ENCODE data around the gene CUX1.
A peak's percentile ranks its signal among the peaks of the same experiment; 100 is the strongest.

Gene CUX1

DNA sequence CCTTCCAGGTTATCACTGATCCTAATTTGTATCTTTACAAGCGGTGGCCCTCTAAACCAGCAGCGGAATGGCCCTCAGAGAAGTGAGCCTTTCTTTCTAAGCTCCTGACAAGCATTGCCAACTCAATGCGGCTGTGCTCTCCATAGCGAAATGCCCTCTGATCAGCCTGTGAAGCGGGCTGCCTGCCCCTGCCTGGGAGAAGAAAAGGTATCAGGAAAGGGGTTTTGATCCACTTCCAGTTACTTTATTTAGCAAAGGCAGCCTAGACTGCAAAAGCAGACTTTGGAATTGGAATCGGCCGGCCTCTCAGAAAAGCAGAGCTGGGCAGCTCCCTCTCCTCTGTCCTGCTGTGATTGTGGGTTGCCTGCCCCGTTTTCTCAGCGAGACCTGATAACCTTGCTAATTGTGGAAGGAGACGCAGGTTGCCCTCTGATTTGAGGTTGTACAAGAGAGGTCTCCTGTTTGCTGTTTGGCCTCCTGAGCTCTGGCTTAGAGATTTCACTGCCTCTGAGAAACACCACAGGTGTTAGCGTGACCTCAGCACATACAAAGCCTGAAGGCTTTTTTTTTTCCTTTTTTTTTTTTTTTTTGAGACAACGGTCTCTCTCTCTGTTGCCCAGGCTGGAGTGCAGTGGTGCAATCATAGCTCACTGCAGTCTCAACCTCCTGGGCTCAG lies 415.3 kb downstream of the CUX1 start:
- DNase-seq: no peak

DNA sequence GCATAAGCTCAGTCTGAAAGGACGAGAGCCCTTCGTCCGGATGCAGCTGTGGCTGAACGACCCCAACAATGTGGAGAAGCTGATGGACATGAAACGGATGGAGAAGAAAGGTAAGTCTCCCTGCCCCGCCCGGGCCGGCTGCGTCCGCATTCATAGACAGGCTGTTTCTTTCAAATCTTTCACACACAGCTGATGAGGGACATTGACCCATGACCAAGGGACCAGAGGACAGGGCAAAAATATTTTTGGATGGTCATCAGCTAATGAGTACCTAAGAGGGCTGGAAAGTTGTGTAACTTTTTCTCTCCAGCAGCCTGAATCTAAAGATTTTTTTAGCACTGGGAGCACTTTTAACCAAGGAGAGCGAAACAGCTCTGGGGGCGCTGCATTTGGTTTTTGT lies 416.7 kb downstream of the CUX1 start:
- no peak for DNase-seq

DNA sequence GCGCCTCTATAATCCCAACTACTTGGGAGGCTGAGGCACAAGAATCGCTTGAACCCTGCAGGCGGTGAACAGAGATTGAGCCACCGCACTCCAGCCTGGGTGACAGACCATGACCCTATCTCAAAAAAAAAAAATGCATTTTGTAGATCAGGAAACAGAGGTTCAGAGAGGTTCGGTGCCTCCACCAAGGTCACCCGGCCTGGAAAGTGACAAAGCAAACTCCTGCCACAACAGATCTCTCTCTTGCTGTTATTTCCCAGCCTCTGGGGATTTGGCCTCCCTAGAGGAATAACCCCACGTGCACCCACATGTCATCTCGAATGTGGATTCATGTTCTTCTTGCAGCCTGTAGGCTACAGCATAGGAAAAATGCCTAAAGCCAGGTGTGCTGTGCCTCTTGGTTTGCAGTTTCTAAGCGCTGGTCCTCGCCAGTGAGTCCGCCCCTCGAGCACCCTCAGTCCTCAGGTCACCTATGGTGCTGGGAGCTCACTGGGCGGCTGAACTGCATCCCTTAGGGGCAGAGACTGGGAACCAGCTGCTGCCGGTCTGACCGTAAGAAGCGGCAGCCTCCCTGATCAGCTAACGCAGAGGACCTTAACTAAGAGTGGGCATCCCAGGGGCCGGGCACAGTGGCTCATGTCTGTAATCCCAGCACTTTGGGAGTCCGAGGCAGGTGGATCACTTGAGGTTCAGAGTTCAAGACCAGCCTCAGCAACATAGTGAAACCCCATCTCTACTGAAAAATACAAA lies 417.6 kb downstream of the CUX1 start:
- DNase-seq: no peak

DNA sequence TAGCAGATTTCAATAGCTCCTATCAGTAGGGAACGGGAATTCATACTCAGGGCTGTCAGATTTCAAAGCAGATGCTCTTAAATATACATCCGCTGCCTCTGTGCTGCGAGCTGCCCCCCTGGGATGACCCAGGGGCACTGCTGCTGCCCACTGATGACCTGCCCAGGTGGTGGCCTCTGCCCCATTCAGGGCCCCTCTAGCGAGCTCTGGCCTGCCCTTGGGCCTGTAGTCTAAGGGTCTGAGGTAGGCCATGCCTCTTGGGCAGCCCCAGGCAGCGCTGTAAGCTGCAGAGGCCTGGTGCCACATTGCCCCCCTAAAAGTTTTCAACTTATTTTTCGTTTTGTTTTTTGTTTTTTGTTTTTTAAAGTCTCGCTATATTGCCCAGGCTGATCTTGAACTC lies 418.7 kb downstream of the CUX1 start:
- no peak for DNase-seq

DNA sequence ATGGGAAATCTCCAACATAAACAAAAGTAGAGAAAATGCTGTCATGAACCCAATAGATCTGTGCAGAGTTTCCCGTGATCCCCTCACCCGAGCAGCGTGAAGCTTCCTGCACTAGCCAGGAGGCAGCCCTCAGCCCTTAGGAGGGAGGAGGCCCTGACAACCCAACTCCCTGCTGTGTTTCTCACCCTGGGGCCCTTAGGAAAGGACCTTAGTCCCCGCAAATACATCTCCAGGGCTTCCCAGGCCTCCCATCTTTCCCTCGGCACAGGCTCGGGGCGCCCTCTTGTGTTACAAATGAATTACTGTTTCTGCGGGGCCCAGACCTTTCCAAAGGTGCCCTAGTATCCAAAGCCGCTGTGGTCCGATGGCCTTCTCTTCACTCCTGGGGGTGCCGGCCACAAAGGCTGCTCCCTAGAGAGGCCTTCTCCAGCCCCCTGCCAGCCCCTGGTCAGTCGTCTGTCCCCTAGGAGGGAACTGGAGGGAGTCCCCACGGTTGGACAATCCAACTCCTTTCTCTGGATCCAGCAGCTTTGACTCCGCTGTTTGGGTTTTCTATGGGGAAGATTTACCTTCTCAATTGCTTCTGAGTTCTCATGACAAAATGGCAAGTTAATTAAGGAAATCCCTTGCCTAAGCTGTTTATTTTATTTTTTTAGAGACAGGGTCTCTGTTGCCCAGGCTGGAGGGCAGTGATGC lies 419.3 kb downstream of the CUX1 start:
- peak; percentile 47 for DNase-seq

DNA sequence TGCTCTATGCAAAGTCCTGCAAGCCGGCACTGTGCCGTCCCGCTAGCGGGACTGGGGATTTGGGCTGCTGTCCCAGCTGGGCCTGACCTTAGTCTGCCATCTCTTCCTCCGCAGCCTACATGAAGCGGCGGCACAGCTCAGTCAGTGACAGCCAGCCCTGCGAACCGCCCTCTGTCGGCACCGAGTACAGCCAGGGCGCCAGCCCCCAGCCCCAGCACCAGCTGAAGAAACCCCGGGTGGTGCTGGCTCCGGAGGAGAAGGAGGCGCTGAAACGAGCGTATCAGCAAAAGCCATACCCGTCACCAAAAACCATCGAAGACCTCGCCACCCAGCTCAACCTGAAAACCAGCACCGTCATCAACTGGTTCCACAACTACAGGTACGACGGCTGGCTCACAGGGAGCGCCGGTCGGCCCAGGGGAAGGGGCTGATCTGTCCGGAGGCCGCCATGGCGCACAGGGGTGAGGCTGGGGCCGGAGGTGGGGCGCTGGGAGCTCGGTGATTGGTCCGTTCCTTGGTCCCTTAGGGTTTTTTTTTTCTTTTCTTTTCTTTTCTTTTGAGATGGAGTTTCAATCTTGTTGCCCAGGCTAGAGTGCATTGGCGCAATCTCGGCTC lies 421.9 kb downstream of the CUX1 start:
- no peak for DNase-seq

DNA sequence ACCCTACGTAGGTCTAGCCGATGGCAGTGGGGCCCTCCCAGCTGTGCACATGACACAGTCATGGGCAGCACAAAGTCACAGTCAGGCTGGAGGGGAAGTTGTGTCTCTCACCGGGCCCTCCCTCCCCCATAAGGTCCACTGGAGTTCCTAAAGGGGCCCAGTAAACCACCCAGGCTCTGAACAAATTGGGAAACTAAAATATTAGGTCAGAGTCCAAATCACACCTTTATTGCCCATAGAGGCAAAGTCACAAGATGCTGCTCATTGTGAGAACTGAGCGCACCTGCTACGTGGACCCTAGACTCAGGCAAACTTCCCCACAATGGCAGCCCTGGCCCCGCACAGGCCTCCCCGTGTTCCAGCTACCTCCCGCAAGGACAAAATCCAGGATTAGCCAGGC lies 424.0 kb downstream of the CUX1 start:
- DNase-seq: no peak

DNA sequence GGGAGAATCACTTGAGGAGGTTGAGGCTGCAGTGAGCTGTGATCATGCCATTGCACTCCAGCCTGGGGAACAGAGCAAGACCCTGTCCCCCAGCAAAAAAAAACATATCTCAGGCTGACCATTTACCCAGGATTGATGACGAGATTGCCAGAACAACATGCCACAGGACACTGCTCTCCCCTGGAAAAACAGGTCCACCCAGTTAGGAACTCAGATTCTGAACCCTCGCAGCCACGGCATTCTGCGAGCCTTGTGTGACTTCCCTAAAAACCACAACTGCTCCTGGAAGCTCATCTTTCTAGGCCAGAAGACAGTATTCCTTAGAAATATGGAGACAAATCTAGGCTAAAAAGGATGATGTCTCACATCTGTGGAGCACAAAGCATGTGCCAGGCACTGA lies 427.2 kb downstream of the CUX1 start:
- no peak for DNase-seq

DNA sequence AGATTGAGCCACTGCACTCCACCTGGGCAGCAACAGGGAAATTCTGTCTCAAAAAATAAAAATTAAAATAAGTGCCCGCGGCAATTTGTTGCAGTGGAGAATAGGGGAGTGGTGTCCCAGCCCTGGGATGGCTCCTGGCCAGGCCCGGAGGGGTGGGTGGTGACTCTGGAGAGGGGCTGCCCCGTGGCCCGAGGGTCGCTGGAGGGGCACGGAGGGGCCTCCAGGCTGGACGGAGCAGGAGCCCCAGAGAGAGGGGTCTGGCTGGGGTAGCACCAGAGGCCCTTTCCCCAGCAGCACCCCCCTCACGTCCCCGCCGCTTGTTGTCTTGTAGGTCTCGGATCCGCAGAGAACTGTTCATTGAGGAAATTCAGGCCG lies 430.6 kb downstream of the CUX1 start:
- no peak for DNase-seq

DNA sequence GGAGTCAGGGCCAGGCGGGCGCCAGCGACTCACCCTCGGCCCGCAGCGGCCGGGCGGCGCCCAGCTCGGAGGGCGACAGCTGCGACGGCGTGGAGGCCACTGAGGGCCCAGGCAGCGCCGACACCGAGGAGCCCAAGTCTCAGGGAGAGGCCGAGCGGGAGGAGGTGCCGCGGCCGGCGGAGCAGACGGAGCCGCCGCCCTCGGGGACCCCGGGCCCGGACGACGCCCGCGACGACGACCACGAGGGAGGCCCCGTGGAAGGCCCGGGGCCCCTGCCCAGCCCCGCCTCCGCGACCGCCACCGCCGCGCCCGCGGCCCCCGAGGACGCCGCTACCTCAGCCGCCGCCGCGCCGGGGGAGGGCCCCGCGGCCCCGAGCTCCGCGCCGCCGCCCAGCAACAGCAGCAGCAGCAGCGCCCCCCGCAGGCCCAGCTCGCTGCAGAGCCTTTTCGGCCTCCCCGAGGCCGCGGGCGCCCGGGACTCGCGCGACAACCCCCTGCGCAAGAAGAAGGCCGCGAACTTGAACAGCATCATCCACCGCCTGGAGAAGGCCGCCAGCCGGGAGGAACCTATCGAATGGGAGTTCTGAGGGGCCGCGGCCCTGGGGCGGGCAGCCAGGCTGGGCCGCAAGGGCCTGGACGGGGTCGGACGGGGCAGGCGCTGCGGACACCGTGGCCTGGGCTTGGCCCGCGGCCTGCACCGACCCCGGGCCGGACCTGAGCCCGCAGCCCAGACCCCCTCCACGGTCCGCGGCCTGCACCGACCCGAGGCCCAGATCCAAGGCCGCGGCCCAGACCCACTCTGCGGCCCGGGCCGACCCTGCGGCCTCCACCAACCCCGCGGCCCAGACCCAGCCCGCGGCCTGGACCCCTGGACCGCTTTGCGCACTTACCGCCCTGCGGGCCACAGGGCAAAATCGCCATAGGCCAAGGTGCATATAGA lies 431.3 kb downstream of the CUX1 start:
- no peak for DNase-seq

DNA sequence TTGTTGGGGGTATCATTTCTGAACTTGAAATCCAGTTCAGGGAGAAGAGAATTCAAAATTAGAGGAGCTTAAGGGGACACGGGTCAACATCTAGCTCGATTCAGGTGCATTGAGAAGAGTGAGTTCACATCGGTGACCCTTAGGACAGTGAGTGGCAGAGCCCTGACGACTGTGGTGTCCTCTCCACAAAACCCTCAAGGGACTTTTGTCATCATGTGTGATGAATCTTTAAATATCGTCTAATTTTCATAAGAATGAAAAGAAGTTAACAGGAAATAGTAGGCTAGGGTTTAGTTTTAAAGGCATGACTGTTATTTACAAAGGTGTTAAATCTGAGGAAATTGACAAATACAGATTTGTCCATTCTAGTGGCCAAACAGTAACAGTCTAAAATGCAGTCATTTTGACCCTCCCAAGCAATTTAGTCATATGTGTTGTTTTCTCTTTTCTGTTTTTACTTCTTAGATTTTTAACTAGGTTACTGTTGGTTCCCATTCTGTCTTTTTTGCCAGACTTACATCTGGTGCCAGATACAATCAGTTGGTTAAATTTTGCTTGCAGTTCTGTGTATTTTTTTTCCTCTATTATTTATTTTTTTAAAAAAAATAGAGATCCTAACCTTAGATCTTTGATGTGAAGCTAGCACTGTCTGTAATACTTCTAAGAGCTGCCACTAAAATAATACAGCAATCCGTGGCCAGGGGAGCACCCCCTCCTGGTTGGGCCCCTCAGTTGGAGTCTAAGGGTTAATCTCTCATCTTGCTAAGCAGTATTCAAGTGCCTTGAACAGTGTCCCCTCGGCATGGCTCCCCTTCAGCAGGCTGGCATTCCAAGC lies 434.3 kb downstream of the CUX1 start:
- DNase-seq: no peak

DNA sequence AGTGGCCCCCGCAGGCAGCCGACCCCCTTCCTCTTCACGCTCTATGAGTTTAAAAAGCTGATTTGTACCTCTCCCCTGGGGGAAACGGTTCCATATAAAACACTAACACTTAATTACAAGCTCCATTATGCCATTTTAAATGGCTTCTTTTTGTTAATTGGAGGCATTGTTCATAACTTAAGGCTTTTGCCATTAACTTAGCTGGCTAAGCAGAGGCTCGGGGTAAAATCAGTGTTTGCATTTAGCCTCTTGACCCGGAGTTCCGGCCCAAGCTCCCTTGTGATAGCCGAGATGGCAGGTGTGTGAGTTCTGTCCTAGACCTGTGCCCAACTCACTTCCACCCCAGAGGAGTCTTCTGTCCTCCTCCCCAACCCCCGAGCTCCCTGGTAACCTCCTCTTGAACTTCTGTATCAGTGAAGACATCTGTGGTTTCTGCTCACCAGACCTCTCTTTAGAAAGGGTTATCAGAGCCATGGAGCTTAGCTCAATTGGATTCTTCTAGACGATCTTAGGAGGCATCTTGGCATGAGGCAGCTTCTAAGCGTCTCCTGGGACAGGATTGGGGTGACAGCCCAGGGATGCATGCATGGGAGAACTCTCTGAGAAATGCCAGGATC lies 435.0 kb downstream of the CUX1 start:
- no peak for DNase-seq

DNA sequence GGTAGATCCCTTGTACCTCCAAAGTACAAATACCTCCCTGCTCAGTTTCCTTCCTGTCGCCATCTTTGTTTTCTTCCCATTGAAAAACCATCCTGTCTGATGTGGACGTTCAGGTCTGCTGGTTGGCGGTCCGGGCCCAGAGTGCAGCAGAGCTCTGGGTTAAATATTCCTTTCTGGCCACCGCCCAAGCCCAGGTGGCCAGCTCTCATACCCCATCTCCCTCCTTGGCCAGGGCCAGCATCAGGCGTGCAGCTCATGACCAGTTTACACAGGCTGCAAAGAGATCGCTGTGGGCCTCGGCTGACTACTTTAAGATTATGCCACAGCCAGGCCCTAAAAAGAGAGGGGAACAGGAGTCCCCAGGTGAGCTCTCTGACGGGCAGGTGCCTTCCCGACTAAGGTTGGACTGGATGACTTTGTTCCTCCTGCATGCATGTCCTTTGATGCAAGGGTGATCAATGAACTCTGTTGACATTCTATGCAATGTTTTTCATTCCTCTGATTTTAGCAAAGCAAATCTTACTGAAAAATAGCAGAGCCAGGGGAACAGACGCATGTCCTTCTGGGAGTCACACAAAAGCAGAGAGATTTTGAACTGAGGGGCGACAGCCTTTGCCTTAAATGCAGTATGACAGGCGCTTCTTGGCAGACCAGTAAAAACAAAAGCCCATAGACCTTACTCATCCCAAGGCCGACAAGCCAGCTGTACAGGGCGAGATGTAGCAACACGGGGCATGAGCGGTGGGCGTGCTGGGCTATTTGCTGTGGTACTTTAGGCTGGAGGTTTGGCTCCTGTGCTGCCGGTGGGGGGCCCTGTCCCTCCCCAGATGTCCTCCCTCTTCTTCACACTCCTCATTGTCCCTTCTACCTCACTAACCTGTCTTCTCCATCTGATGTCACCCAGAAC lies 435.9 kb downstream of the CUX1 start:
- DNase-seq: no peak

DNA sequence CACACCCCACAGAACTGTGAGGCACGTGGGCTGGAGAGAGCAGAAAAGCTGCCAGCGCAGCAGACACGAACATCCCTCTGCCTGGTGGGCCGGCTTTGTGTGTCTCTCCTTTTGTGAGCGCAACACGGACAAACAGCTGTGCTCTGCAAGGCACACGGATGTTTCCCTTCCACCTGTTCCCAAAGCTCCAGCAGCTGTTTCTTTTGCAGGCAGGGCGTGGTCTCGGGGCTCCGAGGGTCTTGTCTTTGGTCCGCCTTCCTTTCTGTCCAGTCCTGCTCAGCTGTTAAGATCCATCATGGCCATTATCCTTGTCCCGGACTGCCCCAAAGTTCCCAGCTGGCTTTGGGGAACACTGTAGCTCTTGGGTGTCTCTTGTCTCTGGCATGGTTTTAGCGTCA lies 436.5 kb downstream of the CUX1 start:
- DNase-seq: no peak

DNA sequence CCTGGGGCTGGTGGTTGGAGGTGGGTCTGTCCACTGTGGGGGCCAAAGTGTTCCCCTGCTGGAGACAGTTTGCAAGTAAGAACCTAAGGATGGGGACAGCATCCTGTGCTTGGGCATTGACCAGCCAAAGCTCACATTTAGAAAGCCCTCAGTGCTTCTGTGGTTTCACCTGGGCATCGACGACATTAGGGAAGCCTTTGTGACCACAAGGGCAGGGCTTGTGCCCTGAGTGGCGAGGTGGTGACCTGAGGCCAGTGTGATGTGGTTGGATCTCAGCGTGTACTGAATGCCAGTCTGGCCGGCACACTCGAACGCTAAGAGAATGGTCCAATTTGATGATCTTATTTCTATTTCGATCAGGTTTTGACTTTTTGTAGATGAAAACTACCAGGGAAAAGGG lies 437.1 kb downstream of the CUX1 start:
- DNase-seq: no peak

DNA sequence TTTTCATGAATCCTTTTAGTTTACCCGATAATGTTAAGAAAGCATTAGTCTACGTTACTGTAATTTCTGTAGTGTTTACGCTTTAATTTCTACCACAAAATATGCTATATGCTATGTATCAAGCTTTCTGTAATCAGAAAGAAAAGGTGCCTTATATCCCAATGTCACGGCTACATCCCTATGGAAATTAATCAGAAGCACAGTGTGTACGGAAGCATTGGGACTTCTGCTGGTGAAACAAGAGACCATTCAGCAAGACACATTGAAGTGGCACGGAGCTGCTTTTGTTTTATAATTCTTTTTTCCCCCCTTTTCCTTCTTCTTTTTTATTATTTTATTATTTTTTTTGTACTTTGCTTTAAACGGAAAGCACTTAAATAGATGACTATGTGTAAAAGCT lies 438.1 kb downstream of the CUX1 start:
- no peak for DNase-seq

DNA sequence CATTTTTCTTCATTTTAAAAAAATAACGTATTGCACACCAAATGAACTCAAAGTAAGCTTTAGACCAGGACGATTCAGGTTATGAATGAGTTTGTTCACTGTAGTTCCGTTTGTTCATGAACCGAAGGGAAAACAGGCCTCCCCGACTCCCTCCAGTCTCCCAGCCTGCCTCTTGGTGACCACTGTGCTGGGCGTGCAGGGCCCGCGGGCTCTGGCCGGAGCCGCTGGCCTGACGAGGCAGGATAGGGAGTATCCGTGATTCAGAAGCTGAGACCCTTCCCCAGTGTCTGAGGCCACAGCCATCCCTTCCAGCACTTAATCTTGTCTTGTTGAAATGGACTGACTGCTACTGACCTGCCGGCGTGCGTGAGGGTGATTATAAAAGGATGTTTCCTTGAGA lies 438.5 kb downstream of the CUX1 start:
- DNase-seq: no peak

DNA sequence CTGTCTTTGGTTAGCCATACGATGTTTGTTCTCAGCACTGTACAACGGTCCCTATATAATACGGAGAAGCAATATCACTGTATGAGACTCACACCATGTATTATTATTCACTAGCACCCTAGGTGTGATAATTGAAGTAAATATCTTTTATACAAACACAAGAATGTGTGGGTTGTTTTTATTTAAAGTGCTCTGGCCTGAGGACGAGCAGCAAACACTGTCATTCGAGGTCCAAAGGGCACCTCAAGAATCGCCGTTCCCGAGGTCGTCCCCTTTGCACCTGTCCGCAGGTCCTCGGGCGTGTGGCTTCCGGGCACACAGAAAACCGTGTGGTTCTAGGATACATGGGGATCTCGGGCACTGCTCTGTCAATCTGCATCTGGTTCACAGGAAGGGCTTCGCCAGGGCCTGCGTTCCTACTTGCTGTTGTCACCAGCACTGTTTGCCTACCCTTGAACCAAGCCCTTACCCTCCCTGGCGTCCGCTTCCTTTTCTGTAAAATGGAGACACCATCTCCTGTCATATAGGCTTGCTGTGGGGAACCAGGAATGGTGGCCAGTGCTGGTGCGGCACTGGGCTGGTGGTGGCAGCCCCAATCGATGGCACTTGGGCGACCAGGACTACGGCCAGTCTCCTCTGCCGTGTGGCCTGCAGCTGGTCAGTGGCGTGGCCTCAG lies 440.8 kb downstream of the CUX1 start:
- no peak for DNase-seq

DNA sequence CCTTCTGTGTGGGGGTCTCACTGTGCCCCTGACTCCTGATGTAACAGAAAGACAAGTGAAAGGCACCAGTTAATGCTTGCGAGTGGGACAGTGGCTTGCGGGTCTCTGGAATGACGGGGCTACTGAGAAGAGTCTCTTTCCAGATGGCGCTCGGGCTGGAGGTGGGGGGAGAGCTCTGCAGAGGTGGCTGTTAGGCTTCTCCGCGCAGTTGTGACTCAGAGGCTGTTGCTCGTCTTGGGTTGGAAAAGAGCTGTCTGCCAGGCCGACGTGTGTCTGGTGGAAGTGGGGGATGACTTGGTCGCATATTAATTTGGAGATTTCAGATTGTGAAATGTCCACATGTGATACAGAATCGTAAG lies 441.3 kb downstream of the CUX1 start:
- DNase-seq: no peak

DNA sequence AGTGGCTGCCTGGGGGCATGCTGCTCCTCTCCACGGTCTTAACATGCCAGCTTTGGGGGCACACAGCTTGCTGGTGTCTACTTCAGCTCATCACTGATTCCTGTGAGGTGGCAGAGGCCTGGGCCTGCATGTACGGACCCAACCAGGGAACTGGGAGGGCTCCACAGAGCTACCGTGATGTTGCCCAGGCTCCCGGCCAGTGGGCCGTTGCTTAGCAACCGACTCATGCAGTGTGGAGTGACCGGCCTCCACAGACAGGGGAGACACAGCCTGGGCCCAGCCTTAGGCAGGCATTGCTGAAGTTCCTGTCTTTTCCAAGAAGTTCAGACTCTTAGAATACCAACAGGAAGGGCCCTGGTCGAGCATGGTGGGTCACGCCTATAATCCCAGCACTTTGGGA lies 443.4 kb downstream of the CUX1 start:
- no peak for DNase-seq
